Astrocyte (in vitro differentiated cells and primary cell): ENCODE data around the gene CNOT4.

Source experiments
- CTCF ChIP-seq: IDR thresholded peaks from 2 replicates; pipeline ENCODE4 v1.5.1; 2011; ENCODE audit warnings: low read depth, mild to moderate bottlenecking, inconsistent platforms, low read length, moderate library complexity; ENCODE audit not compliant: insufficient read depth
- EZH2 ChIP-seq: IDR thresholded peaks from 2 replicates; pipeline ENCODE4 v1.6.1; 2012; ENCODE audit warnings: mild to moderate bottlenecking, low read length, inconsistent platforms; ENCODE audit not compliant: insufficient read depth

GRCh38 chr7:135448753-135449152 lies 61.1 kb downstream of the CNOT4 start:
- TF ChIP-seq EZH2 (no peak), CTCF (no peak)
